ENCODE measurements around the gene SCRG1. TPM values are rescaled to one million over a fixed set of nuclear protein-coding genes. Genes with fewer than 3 reads are reported as not detected.

Gene SCRG1
- polyA plus RNA-seq, 3 donors = 0.07 to 0.24 (median 0.08) TPM

- H2AFZ ChIP-seq (ENCODE audit: insufficient read depth, low read depth, low read length, poor library complexity, severe bottlenecking) = peak overlapping the region; percentile 96
- peaks cover 26 to 45% of the 10 kb centered on the region in 2 donors for H3K4me1 ChIP-seq (ENCODE audit: control insufficient read depth in 1 of 2, insufficient read depth in 2 of 2, low read length in 2 of 2)
- TF ChIP-seq, protein P1, sequence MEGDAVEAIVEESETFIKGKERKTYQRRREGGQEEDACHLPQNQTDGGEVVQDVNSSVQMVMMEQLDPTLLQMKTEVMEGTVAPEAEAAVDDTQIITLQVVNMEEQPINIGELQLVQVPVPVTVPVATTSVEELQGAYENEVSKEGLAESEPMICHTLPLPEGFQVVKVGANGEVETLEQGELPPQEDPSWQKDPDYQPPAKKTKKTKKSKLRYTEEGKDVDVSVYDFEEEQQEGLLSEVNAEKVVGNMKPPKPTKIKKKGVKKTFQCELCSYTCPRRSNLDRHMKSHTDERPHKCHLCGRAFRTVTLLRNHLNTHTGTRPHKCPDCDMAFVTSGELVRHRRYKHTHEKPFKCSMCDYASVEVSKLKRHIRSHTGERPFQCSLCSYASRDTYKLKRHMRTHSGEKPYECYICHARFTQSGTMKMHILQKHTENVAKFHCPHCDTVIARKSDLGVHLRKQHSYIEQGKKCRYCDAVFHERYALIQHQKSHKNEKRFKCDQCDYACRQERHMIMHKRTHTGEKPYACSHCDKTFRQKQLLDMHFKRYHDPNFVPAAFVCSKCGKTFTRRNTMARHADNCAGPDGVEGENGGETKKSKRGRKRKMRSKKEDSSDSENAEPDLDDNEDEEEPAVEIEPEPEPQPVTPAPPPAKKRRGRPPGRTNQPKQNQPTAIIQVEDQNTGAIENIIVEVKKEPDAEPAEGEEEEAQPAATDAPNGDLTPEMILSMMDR (IDR thresholded peaks at IDR 0.05) = no peak
- peak overlapping the region; percentile 86 to 100 (median 98) for H3K4me3 ChIP-seq (replicated peaks in 1 of 3; ENCODE audit: low read depth in 2 of 3, low read length in 3 of 3)
- Mint-ChIP-seq H3K4me3 (peak overlapping the region; percentile 96 to 97), H3K4me1 (peaks cover 33% of the 10 kb centered on the region), H3K27ac (peak overlapping the region; percentile 93 to 98 (median 96)), H3K36me3 (peaks cover 8 to 19% of the 10 kb centered on the region in 2 donors), H3K27me3 (ENCODE audit: low read depth in 3 of 3) (peaks cover 0 to 4% (median 1%) of the 10 kb centered on the region in 3 donors), H3K9me3 (no peaks in the 10 kb centered on the region)
- H3K9ac ChIP-seq (ENCODE audit: insufficient read depth, low read length, poor library complexity, severe bottlenecking) = peak overlapping the region; percentile 65
- no peaks in the 10 kb centered on the region for H3K9me3 ChIP-seq (replicated peaks in 1 of 2; ENCODE audit: control insufficient read depth in 1 of 2, insufficient read depth in 1 of 2, low read length in 2 of 2)
- WGBS (ENCODE audit: insufficient coverage) = 0% methylated on average over 26 of the region's 52 CpGs
- peak; percentile 22 to 71 (median 62) for DNase-seq
- H4K20me1 ChIP-seq (ENCODE audit: insufficient read depth, low read length) = peaks cover 32% of the 10 kb centered on the region
- H3K4me2 ChIP-seq (replicated peaks; ENCODE audit: extremely low read depth, low read length, poor library complexity, severe bottlenecking) = peak overlapping the region; percentile 96
- H3K27ac ChIP-seq (ENCODE audit: low read depth in 1 of 2, low read length in 2 of 2) = peak overlapping the region; percentile 94 to 97
- intact Hi-C loops (cut with micrococcal nuclease) = loop anchor here (1.0 to 10.0 kb wide), 4 partner anchors 35 to 160 kb away; partner anchors contain the start of gene SAP30 (in 2 of the 2)
- H3K36me3 ChIP-seq (replicated peaks in 1 of 2; ENCODE audit: control insufficient read depth in 1 of 2, insufficient read depth in 2 of 2, low read length in 2 of 2) = peaks cover 14% of the 10 kb centered on the region in 2 donors
- H3K79me2 ChIP-seq (ENCODE audit: insufficient read depth, low read length) = peaks cover 70% of the 10 kb centered on the region
- no peaks in the 10 kb centered on the region for H3K27me3 ChIP-seq (ENCODE audit: control insufficient read depth in 2 of 2, insufficient read depth in 2 of 2, low read length in 2 of 2)
Observed at GRCh38 chr4:173334891-173335752, 63.8 kb downstream of the SCRG1 start.

Small RNAs within 50 kb of the gene (small RNA-seq; reads per million reads assigned to genes)
- gene RNU6-1096P (ENCODE audit: insufficient read length, low read depth) = not detected

Other genes starting within 250 kb of the SCRG1 start
- gene GALNT7, start 230.3 kb downstream of the SCRG1 start, polyA plus RNA-seq = 10 to 100 TPM; 12.3 to 29.0 (median 19.7) TPM
- gene HMGB2, start 64.8 kb downstream of the SCRG1 start, polyA plus RNA-seq = 100 to 1,000 TPM; 129 to 299 (median 248) TPM
- gene SAP30, start 28.2 kb downstream of the SCRG1 start, polyA plus RNA-seq = 10 to 100 TPM; 16.5 to 32.2 (median 21.8) TPM
- gene HAND2, start 131.1 kb upstream of the SCRG1 start, polyA plus RNA-seq = not detected